Ishikawa (cell line): ENCODE measurements around the gene ACOD1.

Experiments
- CEBPB ChIP-seq: IDR thresholded peaks from 2 replicates; pipeline ENCODE4 v1.6.1; 2012
- CREB1 ChIP-seq: IDR thresholded peaks from 2 replicates; pipeline ENCODE4 v1.6.1; 2012; ENCODE audit warnings: low read depth
- EP300 ChIP-seq: IDR thresholded peaks from 2 replicates; pipeline ENCODE4 v1.6.1; 2012; ENCODE audit warnings: borderline replicate concordance
- NFIC ChIP-seq: IDR thresholded peaks from 2 replicates; pipeline ENCODE4 v1.6.1; 2012
- RAD21 ChIP-seq: IDR thresholded peaks from 2 replicates; pipeline ENCODE4 v1.6.1; 2012; ENCODE audit warnings: low read depth
- REST ChIP-seq: IDR thresholded peaks from 2 replicates; pipeline ENCODE4 v1.6.1; 2012; ENCODE audit warnings: low read depth, mild to moderate bottlenecking
- TAF1 ChIP-seq: IDR thresholded peaks from 2 replicates; pipeline ENCODE4 v1.6.1; 2012; ENCODE audit warnings: low read depth, mild to moderate bottlenecking
- YY1 ChIP-seq: IDR thresholded peaks from 2 replicates; pipeline ENCODE4 v1.6.1; 2012; ENCODE audit warnings: low read depth
- ZBTB7A ChIP-seq: IDR thresholded peaks from 2 replicates; pipeline ENCODE4 v1.6.1; 2012; ENCODE audit warnings: low read depth
- TF ChIP-seq, protein P1 (sequence below): IDR thresholded peaks from 2 replicates; pipeline ENCODE4 v1.6.1; 2012

DNA sequence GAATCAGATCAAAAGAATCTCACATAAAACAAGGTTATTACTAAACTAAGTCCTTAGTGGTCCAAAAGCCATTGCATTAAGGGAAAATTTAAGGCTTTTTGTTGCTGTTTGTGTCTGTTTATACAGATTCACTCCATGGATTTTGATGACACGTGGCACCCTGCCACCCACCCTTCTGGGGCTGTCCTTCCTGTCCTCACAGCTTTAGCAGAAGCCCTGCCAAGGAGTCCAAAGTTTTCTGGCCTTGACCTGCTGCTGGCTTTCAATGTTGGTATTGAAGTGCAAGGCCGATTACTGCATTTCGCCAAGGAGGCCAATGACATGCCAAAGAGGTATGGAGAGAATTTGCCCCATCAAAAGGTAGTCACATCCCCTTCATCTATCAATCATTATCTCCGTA lies 6.9 kb downstream of the ACOD1 start:
- TF ChIP-seq, protein P1, sequence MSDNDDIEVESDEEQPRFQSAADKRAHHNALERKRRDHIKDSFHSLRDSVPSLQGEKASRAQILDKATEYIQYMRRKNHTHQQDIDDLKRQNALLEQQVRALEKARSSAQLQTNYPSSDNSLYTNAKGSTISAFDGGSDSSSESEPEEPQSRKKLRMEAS: no peak
- TF ChIP-seq YY1 (no peak), CREB1 (no peak), REST (no peak), RAD21 (no peak), EP300 (no peak), NFIC (no peak), TAF1 (no peak), CEBPB (no peak), ZBTB7A (no peak)
